Measurements from ENCODE around the gene POPDC3. TPM values are rescaled to one million over a fixed set of nuclear protein-coding genes. Genes with fewer than 3 reads are reported as not detected.

The POPDC3 gene
- total RNA-seq, 1 experiment from 2014 or later: 41.4 TPM

GRCh38 chr6:105108631-105109262 is 71.1 kb downstream of the POPDC3 start:
- Histone ChIP-seq H2AFZ (ENCODE audit: low read length) (no peak overlapping the region), H3K9me3 (ENCODE audit: low read length) (no peaks in the 10 kb centered on the region), H3K27ac (ENCODE audit: low read length) (no peak overlapping the region), H3K4me2 (ENCODE audit: low read length) (no peak overlapping the region), H3F3A (ENCODE audit: low read length, unreplicated experiment) (no peaks in the 10 kb centered on the region), H3K4me3 (ENCODE audit: low read length) (no peak overlapping the region), H3K79me2 (ENCODE audit: low read length) (no peaks in the 10 kb centered on the region), H3K9me2 (replicated peaks; ENCODE audit: low read length) (no peaks in the 10 kb centered on the region), H3K9ac (ENCODE audit: low read length) (no peak overlapping the region), H4K20me1 (ENCODE audit: low read length) (no peaks in the 10 kb centered on the region), H3K4me1 (ENCODE audit: insufficient read depth, low read length) (peaks cover 8% of the 10 kb centered on the region; the same call in 1 of the 2 replicates), H3K36me3 (ENCODE audit: low read depth, low read length) (no peaks in the 10 kb centered on the region), H3K27me3 (ENCODE audit: low read length) (no peaks in the 10 kb centered on the region)
- ATAC-seq: no peak
- TF ChIP-seq EZH2phosphoT487 (IDR thresholded peaks at IDR 0.05; ENCODE audit: borderline replicate concordance, low read length) (no peak), EZH2 (IDR thresholded peaks at IDR 0.05; ENCODE audit: low read length, unreplicated experiment) (no peak), CTCF (conservative IDR thresholded peaks at IDR 0.05; ENCODE audit: low read depth, low read length) (no peak)
- BruUV-seq (replicated peaks): no TSS peak
- DNase-seq: no peak
- CTCF ChIA-PET: no interaction called here
- POLR2A ChIA-PET (ENCODE audit: unreplicated experiment): no interaction called here
- intact Hi-C loops (cut with micrococcal nuclease): no loop called here

Other genes starting within 250 kb of the POPDC3 start
- 0.11 TPM in 1 of 2 replicates, not detected in the other for gene LIN28B, start 222.9 kb downstream of the POPDC3 start, total RNA-seq (2014; rRNA removed)
- 16.9 and 18.5 TPM in 2 replicates for gene PREP, start 223.1 kb upstream of the POPDC3 start, total RNA-seq (2014; rRNA removed)

All from PC-3 (cell line).